ENCODE data around the gene UBE2E1.

The UBE2E1 gene

DNA sequence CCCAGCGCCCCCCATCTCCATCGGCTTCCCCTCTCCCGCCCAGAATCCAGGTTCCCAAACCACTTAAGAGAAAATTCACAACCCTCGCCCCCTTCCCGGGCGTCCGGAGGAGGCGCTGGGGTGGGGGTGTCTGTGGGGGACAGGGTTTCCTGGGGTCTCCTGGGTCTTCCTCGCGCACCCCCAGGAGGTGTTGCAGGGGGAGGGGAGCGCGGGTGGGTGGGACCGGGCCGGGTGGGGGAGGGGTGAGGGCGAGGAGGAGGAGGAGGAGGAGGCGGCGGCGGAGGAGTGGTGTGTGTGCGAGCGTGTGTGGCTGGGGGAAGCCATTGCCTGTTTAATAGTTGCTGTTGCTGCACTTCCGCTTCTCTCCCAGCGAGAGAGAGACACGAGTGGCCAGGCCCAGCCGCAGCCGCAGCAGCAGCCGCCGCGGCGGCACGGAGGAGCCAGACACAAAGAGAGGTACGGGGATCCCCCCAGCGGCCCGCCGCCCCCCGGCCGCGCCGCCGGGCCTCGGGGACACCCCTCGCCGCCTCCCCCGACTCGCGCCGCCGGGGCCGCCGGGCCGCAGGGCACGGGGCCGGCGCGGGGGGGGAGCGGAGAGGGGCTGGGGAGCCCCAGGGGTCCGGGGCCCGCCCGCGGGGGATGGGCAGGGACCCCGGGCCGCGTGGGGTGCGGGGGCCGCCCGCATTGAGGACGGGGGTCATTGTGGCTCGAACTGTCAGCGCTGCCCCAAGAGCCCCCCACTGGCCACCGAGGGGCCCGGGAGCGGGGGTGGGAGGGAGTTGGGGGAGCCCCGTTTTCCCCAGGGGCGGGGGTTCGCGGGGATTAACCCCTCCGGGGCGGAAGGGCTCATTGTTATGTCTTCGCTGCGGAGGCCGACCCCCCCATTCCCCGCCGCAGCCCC, at the start of gene UBE2E1:
Gene UBE2E1 (plus strand): TSS at position 323 of the 901 bp plus-strand sequence. CDS start 1,315 bp downstream, outside the sequence.
- DNase-seq (ENCODE audit: low spot score): peak; percentile 84

DNA sequence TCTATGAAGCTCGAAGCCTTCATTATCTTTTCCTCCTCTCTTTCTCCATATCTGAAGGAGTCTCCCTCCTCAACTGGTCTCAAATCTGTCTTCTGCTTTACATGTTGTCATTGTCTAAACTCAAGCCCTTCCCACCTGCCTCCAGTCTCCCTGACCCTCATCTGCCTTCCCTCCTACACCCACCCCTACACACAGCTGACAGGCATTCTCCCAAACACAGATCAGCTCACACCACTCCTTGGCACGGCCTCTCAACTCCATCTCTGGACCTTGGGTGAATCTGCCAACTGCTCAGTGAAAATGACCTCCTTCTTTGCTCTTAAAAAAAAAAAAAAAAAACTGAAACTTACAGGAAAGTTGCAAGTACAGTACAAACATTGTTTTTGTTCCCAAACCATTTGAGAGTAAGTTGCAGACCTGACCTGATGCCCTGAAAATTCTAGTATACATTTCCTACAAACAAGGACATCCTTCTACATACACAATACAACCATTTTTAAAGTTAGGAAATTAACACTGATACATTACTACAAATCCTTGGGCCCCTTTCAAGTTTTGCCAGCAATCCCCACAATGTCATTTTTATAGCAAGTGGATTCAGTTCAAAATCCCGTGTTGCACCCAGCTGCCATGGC, 49.4 kb upstream of the UBE2E1 start:
- no peak for DNase-seq (ENCODE audit: low spot score)

GRCh38 chr3:23758253-23758838, 47.4 kb upstream of the UBE2E1 start:
- DNase-seq (ENCODE audit: low spot score): no peak

GRCh38 chr3:23760325-23760724, 45.4 kb upstream of the UBE2E1 start:
- DNase-seq (ENCODE audit: low spot score): no peak

DNA sequence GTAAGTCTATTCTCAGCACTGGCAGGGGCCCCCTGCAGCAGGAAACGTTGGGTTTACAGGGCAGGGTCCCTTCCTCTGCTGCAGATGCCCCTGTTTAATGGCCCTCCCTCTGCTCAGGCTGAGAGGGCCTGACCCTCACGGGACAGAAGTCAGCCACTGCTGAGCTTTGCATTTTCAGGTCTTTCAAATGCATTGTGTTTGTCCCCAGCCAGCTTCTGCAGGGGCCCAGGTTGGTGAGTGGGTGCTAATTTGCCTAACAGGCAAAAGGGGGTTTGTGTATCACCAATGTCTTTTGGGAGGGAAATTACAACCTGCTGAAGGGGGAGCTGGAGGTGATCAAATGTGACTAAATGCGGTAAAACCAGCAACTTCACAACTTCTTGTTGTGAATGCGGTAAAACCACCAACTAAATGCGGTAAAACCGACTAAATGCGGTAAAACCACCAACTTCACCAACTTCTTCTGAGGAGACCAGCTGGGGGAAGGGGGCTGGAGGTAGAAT, 44.8 kb upstream of the UBE2E1 start:
- no peak for DNase-seq (ENCODE audit: low spot score)

DNA sequence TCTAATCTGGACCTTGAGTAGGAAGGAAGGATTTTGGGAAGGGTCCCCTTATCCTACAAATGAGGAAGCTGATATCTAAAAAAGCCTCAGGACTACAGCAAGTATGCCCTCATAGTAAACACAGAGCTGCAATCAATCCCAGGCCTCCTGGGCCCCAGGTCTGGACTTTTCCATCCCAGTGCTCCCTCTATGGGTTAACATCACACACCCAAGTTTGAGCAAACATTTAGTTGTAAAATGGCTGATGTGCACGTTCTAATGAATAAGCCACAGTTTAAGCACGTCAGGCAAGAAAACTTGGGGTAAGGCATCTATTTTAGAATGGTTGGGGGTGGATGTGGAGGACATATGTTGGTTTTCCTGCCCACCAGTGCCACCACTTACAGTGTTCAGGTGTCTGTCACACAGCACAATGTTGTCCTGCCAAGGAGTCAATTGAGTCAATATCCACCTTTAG, 44.3 kb upstream of the UBE2E1 start:
- DNase-seq (ENCODE audit: low spot score): no peak

DNA sequence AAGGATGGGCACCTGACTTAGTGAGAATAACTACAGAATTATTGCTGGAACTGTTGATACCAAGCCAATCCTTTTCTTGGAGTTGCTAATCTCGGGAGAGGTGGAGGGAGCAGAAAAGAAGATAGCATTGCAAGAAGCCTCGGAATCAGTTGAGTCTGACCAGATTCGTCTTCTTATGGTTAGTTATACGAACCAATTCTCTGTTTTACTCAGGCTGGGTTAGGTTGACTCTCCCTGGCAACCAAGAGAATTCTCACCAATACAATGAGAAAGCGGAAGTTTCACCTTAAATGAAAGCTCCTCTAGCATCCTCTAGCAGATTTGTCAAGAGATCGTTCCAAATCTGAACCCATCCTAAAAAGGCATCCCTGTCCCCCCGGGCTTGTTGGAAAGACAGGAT, 43.5 kb upstream of the UBE2E1 start:
- DNase-seq (ENCODE audit: low spot score): no peak

DNA sequence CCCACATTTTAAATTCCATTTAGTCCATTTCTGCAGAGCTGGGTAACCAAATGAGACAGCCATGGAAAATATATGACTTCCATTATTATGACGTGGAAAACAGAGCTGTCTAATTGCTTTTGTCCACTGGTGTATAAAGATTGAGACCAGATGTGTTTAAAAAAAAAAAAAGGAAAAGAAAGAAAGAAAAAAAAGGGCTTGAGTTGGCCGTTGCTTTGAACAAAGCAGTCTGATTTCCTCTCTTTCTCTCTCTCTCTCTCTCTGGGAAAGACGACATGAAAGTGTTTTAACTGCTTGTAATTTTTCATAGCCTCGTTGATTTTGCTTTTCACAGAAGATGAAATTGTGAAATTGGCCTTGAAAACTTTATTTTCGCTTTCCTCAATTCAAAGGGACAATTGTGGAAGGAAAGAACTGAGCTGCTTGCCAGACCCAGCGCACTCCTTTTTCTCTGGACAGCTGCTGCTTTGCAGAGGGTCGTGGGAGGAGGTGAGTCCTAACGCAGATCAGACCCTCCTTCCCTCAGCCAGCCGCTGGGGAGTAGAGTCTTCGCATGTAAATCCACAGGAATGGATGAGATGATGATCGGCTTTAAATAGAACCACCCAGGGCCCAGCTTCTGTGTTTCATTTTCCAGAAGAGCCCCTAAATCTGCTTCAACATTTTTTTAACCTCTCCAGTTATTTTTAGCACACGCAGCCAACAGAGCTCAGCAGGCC, 42.8 kb upstream of the UBE2E1 start:
- peak; percentile 82 for DNase-seq (ENCODE audit: low spot score)

DNA sequence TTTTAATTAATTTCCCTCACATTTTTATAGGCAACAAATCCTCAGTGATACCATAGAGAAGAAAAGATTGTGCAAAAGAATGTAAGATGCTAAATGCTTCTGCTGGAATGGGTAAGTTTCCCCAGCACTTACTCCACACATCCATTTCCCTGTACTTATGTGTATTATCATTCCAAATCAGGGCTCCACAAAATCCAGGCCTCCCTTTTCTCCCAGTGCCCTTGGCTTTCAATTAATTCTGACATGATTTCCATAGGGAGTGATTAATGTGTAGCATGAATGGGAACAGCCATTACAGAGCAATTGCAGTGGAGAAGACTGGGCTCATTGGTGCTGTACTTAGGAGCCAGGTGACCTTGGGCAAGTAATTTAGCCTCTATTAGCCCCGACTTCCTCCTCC, 41.3 kb upstream of the UBE2E1 start:
- no peak for DNase-seq (ENCODE audit: low spot score)

DNA sequence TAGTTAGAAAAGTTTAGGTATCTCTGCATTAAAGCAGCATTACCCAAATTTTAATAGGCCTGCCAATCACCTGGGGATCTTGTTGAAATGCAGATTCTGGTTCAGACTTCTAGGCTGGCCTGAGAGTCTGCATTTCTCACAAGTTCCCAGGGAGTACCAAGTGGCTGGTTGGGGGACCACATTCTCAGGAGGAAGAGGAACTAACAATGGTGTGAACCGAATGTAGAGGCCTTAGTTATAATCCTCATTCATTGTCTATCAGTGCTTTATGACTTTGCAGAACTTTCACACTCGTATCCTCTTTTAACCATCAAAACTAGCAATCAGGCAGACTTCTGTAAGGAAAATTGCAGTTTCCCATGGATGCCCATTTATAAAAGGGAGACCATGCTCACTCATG, 38.2 kb upstream of the UBE2E1 start:
- no peak for DNase-seq (ENCODE audit: low spot score)

DNA sequence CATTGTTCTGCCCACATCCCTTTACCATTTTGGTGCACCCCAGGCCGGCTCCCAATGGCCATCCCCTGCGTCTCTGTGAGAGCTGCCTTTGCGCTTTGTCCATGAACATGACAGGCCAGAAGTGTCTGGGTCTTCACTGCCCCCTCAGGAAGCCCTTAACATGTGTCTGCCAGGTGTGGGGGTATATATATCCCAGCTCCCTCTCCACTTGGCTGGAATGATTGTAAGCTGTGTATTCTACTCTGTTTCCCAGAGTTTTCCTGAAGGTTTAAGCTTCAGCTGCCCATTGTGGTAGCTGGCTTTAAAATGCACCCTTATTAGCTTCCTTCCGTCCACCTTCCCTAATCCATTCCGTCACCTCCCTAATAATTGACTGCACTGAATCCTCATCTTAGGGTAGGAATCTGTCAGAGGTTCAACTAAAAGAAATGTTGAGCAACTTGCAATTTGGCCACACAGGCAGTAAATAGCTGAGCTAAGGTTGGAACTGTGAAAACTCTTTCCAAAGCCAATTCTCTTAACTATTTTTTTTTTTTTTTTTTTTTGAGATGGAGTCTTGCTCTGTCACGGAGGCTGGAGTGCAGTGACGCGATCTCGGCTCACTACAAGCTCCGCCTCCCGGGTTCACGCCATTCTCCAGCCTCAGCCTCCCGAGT, 30.4 kb upstream of the UBE2E1 start:
- DNase-seq (ENCODE audit: low spot score): no peak

GRCh38 chr3:23776352-23776891, 29.3 kb upstream of the UBE2E1 start:
- no peak for DNase-seq (ENCODE audit: low spot score)

GRCh38 chr3:23778446-23778845, 27.3 kb upstream of the UBE2E1 start:
- no peak for DNase-seq (ENCODE audit: low spot score)

DNA sequence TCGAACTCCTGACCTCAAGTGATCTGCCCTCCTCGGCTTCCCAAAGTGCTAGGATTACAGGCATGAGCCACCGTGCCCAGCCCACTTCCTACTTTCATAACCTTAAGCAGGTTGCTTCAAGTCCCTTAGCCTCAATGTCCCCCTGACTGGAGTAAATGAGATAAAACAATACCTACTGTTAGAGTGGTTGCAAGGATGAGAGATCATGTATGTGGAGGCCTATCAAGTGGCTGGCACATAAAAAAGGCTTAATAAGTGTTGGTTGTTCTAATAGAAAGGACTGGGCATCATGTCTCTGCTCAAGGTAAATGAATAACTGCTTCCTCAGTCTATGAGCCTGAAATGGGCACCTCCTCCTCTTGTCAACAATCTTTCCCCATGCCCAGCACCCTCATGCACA, 25.9 kb upstream of the UBE2E1 start:
- DNase-seq (ENCODE audit: low spot score): no peak

GRCh38 chr3:23781051-23781450, 24.7 kb upstream of the UBE2E1 start:
- DNase-seq (ENCODE audit: low spot score): no peak

DNA sequence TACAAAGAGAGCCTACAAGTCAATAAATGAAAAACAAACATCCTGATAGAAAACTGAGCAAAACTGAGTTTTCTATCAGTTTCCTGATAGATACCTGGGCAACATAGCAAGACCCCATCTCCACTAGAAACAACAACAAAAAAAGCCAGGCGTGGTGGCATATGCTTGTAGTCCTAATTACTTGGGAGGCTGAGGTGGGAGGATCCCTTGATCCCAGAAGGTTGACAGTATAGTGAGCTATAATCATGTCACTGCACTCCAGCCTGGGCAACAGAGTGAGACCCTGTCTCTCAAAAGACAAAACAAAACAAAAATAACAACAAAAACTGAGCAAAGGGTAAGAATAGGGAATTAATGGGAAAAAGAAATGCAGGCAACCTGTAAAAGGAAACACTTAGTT, 23.9 kb upstream of the UBE2E1 start:
- DNase-seq (ENCODE audit: low spot score): no peak

DNA sequence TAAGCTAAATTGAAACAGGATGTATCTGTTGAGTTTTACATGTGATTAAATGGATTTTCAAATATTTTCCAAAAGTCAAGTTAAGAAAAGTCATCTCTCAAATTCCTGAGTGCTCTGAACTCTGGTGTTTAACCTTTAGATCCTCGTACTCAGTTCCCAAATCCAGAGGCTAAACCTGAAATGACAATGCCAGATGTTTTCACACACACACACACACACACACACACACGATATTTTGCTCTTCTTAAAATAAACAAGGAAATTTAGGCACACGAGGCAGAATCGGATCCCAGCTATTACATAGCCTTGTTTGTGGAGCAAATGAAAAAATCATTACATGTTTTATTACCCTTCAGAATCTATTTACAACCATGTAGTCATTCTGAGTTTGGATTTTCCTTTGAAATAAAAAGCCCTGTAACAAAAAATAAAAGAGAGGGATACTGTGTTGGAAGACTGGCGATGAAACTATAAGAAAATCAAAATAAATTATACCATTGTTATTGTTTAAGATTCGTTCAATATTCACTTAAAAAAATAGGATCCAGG, 20.6 kb upstream of the UBE2E1 start:
- no peak for DNase-seq (ENCODE audit: low spot score)

DNA sequence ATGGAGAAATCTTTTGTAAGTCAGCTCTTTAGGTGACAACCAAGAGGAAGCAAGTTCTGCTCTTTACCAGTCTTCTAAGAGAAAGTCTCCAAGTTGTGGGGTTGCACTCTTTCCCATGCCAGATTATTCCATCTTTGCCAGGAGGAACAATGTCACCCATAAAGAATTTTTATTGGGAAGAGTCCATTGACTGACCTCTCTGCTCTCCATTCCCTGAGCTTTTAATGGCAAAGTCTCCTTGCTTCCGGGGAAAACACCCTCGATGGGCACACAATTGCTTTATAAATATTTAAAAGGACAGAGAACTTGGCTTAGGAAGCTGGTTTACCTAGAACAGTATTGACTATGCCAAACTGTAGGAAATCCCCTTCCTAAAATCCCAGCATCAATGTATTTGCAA, 19.9 kb upstream of the UBE2E1 start:
- DNase-seq (ENCODE audit: low spot score): no peak

DNA sequence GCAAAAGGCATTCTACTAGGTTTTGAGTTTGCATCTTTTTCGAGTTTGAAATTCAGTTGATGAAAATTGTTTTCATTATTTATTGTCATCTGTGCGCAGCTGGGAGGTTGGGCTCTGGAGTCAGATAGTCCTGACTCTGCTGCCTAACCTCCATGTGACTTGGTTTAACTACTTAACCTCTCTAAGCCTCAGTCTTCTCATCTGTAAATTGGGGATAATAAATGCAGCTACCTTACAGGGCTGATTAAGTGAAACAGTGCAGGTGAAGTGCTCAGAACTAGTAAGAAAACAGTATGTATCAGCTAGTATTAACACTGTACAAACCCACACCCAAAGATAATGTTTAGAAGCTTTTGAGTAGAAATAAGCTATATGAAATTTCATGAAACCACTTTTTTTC, 14.1 kb upstream of the UBE2E1 start:
- DNase-seq (ENCODE audit: low spot score): no peak

DNA sequence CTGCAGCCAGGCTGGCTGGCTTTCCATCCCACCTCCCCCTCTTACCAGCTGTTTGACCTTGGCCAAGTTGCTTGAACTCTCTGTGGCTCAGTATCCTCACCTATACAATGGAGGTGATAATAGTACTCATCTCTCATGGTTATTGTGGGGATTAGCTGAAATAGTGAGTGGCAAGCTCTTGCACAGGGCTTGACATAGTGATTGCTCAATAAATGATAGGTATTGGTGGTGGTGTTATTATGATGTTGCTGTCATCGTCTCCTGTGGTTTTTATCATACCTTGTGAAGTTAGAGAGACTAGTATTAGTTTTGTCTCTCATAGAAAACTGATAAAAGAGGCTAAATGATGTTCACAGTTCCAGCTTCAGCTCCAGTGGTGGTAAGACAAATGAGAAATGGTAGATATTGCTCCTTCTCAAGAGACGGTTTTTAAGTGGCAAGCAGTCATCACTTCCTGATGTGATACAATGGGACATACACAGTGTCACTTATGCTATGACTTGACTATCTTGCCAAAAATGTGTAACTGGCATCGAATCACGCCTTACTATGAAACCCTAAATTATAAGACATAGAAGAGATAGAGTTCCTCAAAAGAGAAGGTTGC, 12.1 kb upstream of the UBE2E1 start:
- DNase-seq (ENCODE audit: low spot score): no peak

DNA sequence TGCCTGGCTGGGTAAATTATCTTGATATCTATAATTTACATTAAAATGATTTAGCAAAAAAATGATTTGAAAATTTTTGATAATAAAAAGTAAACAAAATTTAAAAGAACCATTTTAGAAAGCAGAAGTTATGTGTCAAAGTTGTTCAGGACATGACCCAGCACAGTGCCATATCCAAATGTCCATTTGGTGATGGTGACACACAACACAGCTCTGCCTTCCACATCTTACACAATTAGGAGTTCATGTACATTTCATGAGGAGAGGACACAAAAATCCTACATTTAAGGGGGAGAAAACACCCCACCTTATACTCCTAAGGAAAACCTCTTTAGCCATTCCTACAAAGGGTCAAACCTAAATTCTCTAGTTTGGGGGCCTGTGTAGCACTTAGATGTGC, 10.7 kb upstream of the UBE2E1 start:
- DNase-seq (ENCODE audit: low spot score): no peak
